ENCODE data around the gene TRAF3. TPM values are rescaled to one million over a fixed set of nuclear protein-coding genes. Genes with fewer than 3 reads are reported as not detected.

Gene TRAF3
- total RNA-seq: 18.0 TPM

GRCh38 chr14:102776761-102777710, at the start of gene TRAF3:
Gene TRAF3 (plus strand): TSS chr14:102777449. CDS start chr14:102870202, 92,753 bp downstream.

GRCh38 chr14:102922490-102923200, 145.4 kb downstream of the TRAF3 start, which contains the start of gene AMN:
Gene AMN (plus strand): TSS chr14:102922663. CDS start chr14:102922689, 26 bp downstream.

Small RNA genes within 50 kb of the gene (small RNA-seq; reads per million reads assigned to genes)
- gene RNU6-1316P (ENCODE audit: low replicate concordance): not detected

Other genes starting within 250 kb of the TRAF3 start
- gene RCOR1, start 184.8 kb upstream of the TRAF3 start, total RNA-seq: 22.8 TPM
- 33.7 TPM for gene AMN, start 145.2 kb downstream of the TRAF3 start, total RNA-seq